ENCODE measurements around the gene SLC8A1.

DNA sequence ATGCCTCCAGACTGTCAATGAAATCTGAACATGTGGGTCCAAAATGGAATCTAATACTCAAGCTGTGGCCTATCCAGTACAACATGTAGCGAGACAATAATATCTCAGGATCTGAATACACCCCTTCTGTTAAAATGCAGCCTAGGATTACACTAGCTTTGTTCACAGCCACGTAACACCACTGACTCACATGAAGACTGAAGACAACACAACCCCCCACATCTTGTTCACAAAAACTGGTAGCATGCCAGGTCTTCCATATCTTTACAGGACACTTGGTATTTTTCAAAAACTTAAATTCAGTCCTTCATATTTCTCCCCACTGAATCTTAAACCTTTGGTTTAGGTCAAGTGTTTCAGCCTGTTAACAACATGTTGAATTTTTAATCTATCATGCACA lies 84.2 kb downstream of the SLC8A1 start:
- TF ChIP-seq CTCF (IDR thresholded peaks at IDR 0.05; ENCODE audit: insufficient read depth, low read length) (no peak), REST (IDR thresholded peaks at IDR 0.05; ENCODE audit: insufficient replicate concordance, low read depth) (no peak), POLR2AphosphoS5 (IDR thresholded peaks at IDR 0.05; ENCODE audit: low read depth) (no peak), GABPA (IDR thresholded peaks at IDR 0.05; ENCODE audit: low read depth) (no peak)

Data from HL-60 (cell line).